Ovary (tissue), 3 donors: Measurements from ENCODE around the gene NPFFR2.

ENCODE experiments used
- CTCF ChIP-seq, 3 donors: fragments of 450-650 bp in 2 of 3; fragments of 200-600 bp in 1 of 3; IDR thresholded peaks; one replicate each; pipeline versions ENCODE4 v1.5.1 to v1.8.0; 2016 to 2022; ENCODE audit warnings: antibody characterized with exemption in 3 of 3, mild to moderate bottlenecking in 1 of 3
- EP300 ChIP-seq: sonication (generic); formaldehyde crosslinking; IDR thresholded peaks from one replicate; pipeline ENCODE4 v1.6.1; 2017; ENCODE audit warnings: antibody characterized with exemption
- POLR2A ChIP-seq: fragments of 450-650 bp; IDR thresholded peaks from one replicate; pipeline ENCODE4 v1.6.1; 2017; ENCODE audit warnings: antibody characterized with exemption, mild to moderate bottlenecking, moderate library complexity
- donor health status: DM: no; HTN: no; CAD: no.

GRCh38 chr4:72076562-72076961 is 44.8 kb downstream of the NPFFR2 start:
- TF ChIP-seq POLR2A (no peak), CTCF (IDR thresholded peaks at IDR 0.05) (no peak), EP300 (no peak)
